GM10847 (cell line): Measurements from ENCODE around the gene SH3PXD2B.

ENCODE experiments used
- POLR2A ChIP-seq: IDR thresholded peaks from 2 replicates; pipeline ENCODE4 v1.6.1; 2011; ENCODE audit not compliant: insufficient read length; ENCODE audit errors: extremely low read depth

The SH3PXD2B gene

GRCh38 chr5:172311026-172311425 is 143.3 kb downstream of the SH3PXD2B start:
- no peak for TF ChIP-seq POLR2A

DNA sequence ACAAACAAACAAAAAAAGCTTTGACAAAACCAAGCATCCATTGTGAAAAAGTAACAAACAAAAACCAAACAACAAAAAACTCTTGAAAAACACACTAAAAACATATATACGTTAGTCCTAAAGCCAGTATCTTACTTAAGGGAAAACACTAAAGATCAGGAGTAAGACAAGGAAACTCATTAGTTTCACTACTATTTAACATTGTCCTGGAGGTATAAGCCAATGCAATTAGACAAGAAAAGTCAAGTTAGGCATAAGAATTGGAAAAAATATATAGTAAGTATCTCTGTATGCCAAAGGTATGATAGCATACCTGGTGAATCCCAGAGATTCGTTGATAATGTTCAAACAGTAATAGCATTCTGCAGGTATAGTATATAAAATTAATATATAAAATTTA is 148.9 kb downstream of the SH3PXD2B start:
- TF ChIP-seq POLR2A: no peak

- TF ChIP-seq POLR2A: no peak
Measured at GRCh38 chr5:172303572-172304335, 150.6 kb downstream of the SH3PXD2B start.

GRCh38 chr5:172303162-172303561 is 151.2 kb downstream of the SH3PXD2B start:
- TF ChIP-seq POLR2A: no peak

GRCh38 chr5:172302047-172302710 is 152.1 kb downstream of the SH3PXD2B start:
- no peak for TF ChIP-seq POLR2A

- TF ChIP-seq POLR2A: no peak
Measured at GRCh38 chr5:172299916-172300439, 154.3 kb downstream of the SH3PXD2B start.

GRCh38 chr5:172294831-172295230 is 159.5 kb downstream of the SH3PXD2B start:
- no peak for TF ChIP-seq POLR2A

DNA sequence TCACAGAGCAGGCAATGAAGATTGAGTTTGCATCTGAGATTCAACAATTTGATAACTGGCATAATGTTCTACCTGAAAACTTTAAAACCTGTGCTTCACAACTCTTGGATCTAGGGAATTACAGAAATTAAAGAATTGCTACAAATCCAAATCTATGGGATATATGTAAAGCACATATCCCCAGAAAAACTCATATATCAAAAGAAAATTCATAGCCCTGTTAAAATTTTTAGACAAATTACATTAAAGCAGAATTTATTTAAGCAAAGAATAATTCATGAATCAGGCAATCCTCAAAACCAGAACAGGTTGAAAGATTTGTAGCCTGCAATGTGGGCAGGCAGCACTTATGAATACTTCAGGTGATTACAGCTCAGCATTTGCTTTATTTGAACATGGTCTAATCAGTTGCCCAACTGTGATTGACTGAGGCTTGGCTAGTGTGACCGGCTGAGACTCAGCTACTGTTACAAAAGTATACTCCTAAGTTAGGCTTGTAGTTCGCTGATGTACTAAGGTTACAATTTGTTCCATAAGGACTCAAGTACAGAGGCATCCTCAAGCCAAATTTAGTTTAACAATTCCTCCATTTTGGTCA is 160.5 kb downstream of the SH3PXD2B start:
- TF ChIP-seq POLR2A: no peak

DNA sequence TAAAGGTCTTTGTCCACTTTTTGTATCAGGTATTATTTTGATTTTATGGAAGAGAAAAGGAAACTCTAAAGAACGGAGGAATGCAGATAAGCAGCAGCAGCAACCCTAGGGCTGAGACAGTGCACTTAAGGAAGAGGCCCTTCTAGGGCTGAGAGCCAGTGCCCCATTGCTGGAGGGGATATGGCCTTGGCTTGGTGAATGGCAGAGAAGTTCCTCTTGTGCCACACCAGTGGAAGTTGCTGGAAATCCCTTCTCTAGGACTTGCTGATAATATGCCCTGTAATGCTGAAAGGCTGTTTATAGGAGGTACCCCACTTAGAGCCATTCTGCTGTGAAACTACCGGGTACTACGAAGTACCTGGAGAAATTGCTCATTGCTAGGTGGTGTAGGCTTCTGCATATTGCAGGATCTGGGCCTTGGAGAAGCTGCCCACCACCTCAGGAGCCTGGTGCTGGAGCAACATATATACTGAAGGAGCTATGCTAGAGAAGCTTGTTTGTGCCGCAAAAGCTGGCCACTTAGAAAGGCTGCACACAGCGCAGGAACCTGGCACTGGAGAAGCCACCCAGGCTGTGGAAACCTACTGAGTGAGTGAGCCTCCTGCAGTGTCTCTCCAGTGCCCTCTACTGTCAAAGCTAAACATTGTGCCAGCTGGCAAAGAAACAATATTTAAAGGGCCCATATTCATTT is 161.1 kb downstream of the SH3PXD2B start:
- no peak for TF ChIP-seq POLR2A

GRCh38 chr5:172288465-172288864 is 165.9 kb downstream of the SH3PXD2B start:
- no peak for TF ChIP-seq POLR2A

DNA sequence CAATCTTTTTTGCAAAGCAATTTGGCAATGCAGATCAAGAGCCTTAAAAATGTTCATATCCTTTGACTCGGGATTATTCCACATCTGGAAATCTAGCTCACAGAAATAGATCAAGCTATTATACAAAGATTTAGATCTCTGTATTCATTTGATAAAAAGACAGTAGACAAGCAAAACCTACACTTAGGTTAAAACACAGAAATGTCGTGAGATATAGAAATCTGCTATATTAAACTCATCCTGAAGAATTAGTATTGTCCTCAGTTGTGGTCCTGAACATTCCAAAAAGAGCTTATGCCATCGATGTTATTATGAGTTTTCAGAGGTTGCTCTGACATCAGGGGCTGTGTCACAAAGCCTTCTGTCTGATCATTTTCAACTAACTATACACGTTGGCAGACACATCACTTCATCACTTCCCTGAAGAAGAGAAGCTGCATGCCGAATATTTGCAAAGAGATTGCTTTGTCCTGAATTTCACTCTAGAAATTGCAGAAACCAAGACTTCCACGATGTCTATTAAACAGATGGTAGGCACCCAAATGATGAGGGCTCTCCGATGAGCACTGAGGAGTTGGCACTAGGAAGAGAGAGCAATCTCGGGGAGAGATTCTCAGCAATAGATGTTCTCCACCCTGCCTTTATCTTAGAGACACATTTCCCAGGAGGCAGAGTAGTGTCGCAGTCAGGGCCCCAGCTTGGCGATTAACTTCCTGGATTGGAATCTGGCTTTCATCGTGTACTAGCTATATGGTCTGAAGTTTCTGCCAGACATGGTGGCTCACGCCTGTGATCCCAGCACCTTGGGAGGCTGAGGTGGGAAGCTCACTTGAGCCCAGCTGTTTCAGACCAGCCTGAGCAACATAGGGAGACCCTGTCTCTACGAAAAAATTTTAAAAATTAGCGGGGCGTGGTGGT is 168.8 kb downstream of the SH3PXD2B start:
- no peak for TF ChIP-seq POLR2A

DNA sequence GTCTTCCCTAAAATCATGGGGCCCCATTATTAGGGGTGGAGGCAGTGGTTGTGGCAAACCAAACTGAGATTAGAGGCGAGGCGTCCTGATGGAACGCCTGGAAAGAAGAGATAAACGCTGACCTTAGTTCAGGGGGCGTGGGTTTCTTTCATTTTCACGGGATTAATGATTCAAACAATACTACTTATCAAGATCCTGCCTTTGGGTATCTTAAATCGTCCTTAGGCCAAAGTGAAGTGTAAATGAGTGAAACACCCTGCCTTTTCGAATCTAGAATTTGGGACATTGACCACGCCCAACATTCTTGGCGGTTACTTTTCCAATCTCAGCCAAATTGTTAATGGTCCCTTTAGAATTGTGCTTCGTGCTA is 169.7 kb downstream of the SH3PXD2B start:
- TF ChIP-seq POLR2A: no peak

DNA sequence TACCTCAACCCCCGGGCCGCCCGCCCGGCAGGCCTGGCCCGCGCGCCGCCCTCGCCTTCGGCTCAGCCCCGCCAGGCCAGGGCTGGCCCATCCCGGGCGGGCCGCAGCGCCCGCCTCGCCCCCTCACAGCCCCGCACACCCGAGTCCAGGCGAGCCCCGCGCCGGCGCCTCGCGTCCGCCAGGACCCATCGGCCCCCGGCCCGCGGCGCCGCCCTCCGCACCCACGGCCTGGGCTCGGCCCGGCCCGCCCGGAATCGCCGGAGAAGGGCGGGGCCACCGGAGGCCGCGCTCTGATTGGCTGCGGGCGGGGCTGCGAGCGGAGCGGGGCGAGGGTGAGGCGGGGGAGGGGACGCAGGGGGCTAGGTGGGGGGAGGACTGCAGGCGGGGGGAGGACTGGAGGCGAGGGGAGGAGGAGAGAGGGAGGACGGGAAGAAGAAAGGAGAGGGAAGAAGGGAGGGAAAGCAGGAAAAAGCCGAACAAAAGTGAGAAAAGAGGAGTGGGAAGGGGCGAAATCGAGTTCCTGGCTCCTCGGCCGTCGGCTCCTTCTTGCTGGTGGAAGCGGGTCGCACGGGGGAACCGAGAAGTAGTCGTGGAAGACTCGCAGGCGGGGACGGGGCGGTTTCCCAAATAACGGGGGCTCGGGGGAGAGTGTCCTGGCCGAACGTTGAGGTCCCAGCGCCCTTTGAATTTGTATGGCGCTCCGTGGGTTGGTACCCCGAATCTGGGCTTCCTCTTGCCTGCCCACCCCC is 170.3 kb downstream of the SH3PXD2B start:
- peak; percentile 54 for TF ChIP-seq POLR2A
